Stimulated activated CD8-positive, alpha-beta memory T cell treated with anti-CD3 and anti-CD28 coated beads, Interleukin-2, amount 100 ng/mL, for 1 hour (primary cell): ENCODE measurements around the gene PTPRF.
"Not testable (repeated sequence)": the region's sequence is repeated elsewhere in the genome, so short reads cannot be mapped to it uniquely, and the experiment has no call there.

Experiments
- DNase-seq, 2 donors: peaks; one replicate each; pipeline ENCODE4 v3.0.0-alpha.2; 2020; ENCODE audit warnings: low read depth in 2 of 2

PTPRF gene

GRCh38 chr1:43538143-43538487 lies 7.4 kb downstream of the PTPRF start:
- no peak for DNase-seq

GRCh38 chr1:43538969-43539368 lies 8.3 kb downstream of the PTPRF start:
- DNase-seq, result no peak

- DNase-seq, result no peak
Observed at GRCh38 chr1:43539726-43540434, 9.2 kb downstream of the PTPRF start.

GRCh38 chr1:43540653-43541071 lies 10.0 kb downstream of the PTPRF start:
- no peak for DNase-seq

GRCh38 chr1:43541141-43541540 lies 10.5 kb downstream of the PTPRF start:
- no peak for DNase-seq

- no peak for DNase-seq
Observed at GRCh38 chr1:43541721-43542401, 11.2 kb downstream of the PTPRF start.

- DNase-seq, result no peak
Observed at GRCh38 chr1:43542527-43543458, 12.1 kb downstream of the PTPRF start.

GRCh38 chr1:43543567-43543966 lies 12.9 kb downstream of the PTPRF start:
- no peak for DNase-seq

GRCh38 chr1:43545339-43545694 lies 14.6 kb downstream of the PTPRF start:
- DNase-seq, result no peak

- no peak for DNase-seq
Observed at GRCh38 chr1:43545695-43546387, 15.2 kb downstream of the PTPRF start.

GRCh38 chr1:43546388-43547100 lies 15.9 kb downstream of the PTPRF start:
- no peak for DNase-seq

GRCh38 chr1:43547538-43548072 lies 16.9 kb downstream of the PTPRF start:
- DNase-seq, result no peak

GRCh38 chr1:43548285-43549271 lies 17.9 kb downstream of the PTPRF start:
- DNase-seq, result no peak

- DNase-seq, result not testable (repeated sequence)
Observed at GRCh38 chr1:43549394-43549793, 18.7 kb downstream of the PTPRF start.

- DNase-seq, result no peak
Observed at GRCh38 chr1:43549921-43550597, 19.4 kb downstream of the PTPRF start.

- DNase-seq, result no peak
Observed at GRCh38 chr1:43550598-43551246, 20.0 kb downstream of the PTPRF start.

GRCh38 chr1:43551396-43551888 lies 20.8 kb downstream of the PTPRF start:
- no peak for DNase-seq

GRCh38 chr1:43552059-43552742 lies 21.5 kb downstream of the PTPRF start:
- DNase-seq, result no peak
